Measurements from ENCODE around the gene MSX1.

Gene MSX1

GRCh38 chr4:4890574-4891255, 31.2 kb downstream of the MSX1 start:
- no peak overlapping the region for H3K4me3 ChIP-seq (ENCODE audit: low read depth, low read length)
- TF ChIP-seq CTCF (IDR thresholded peaks at IDR 0.05; ENCODE audit: borderline replicate concordance, insufficient read depth, low read depth, low read length) = no peak

- TF ChIP-seq CTCF (IDR thresholded peaks at IDR 0.05; ENCODE audit: borderline replicate concordance, insufficient read depth, low read depth, low read length) = no peak
- H3K4me3 ChIP-seq (ENCODE audit: low read depth, low read length) = no peak overlapping the region
These were observed 34.3 kb downstream of the MSX1 start for GRCh38 chr4:4893721-4894120.

- TF ChIP-seq CTCF (IDR thresholded peaks at IDR 0.05; ENCODE audit: borderline replicate concordance, insufficient read depth, low read depth, low read length) = no peak
- no peak overlapping the region for H3K4me3 ChIP-seq (ENCODE audit: low read depth, low read length)
These were observed 39.9 kb downstream of the MSX1 start for GRCh38 chr4:4899202-4899925.

GRCh38 chr4:4901877-4902276, 42.4 kb downstream of the MSX1 start:
- no peak overlapping the region for H3K4me3 ChIP-seq (ENCODE audit: low read depth, low read length)
- 0 out of 2 replicates have a peak, but pooled peaks have one; percentile 7 for TF ChIP-seq CTCF (IDR thresholded peaks at IDR 0.05; ENCODE audit: borderline replicate concordance, insufficient read depth, low read depth, low read length)

- no peak overlapping the region for H3K4me3 ChIP-seq (ENCODE audit: low read depth, low read length)
- no peak for TF ChIP-seq CTCF (IDR thresholded peaks at IDR 0.05; ENCODE audit: borderline replicate concordance, insufficient read depth, low read depth, low read length)
These were observed 52.7 kb downstream of the MSX1 start for GRCh38 chr4:4912155-4912554.

GRCh38 chr4:4913147-4913561, 53.7 kb downstream of the MSX1 start:
- no peak overlapping the region for H3K4me3 ChIP-seq (ENCODE audit: low read depth, low read length)
- TF ChIP-seq CTCF (IDR thresholded peaks at IDR 0.05; ENCODE audit: borderline replicate concordance, insufficient read depth, low read depth, low read length) = no peak

Measured in GM12875 (cell line).